HepG2 (cell line): ENCODE results near the gene TCF12. TPM values are rescaled to one million over a fixed set of nuclear protein-coding genes. Genes with fewer than 3 reads are reported as not detected.

Experiments
- ATAC-seq: fragments of 200-7000 bp; cut with Tn5 transposase; 3 replicates; pipeline ENCODE4 v1.9.1; 2020; ENCODE audit warnings: mild to moderate bottlenecking, moderate library complexity
- BruUV-seq: library from RNA; stranded (reverse); fragments of 400-500 nt; replicated peaks from 2 replicates; lab custom pipeline; 2021; lab: Mats Ljungman, UMichigan
- CTCF ChIA-PET: fragments of 300-600 bp; formaldehyde crosslinking; extraction: SDS; loops from one replicate; lab custom pipeline; 2021; ENCODE audit warnings: low total read pairs, inconsistent platforms, low intra/inter-chr PET ratio; lab: Yijun Ruan, JAX
- POLR2A ChIA-PET: fragments of 350-600 bp; sonication (Branson Sonifier 250); formaldehyde crosslinking; loops from one replicate; lab custom pipeline; 2020; ENCODE audit warnings: antibody characterized with exemption, inconsistent platforms; lab: Yijun Ruan, JAX
- DNase-seq: peaks from one replicate; pipeline ENCODE4 v3.0.0-alpha.2; 2015; ENCODE audit warnings: low spot score
- FAIRE-seq: peaks from 3 replicates; lab custom pipeline; 2011; peaks lifted over from hg19 to GRCh38; lab: Jason Lieb, UNC
- H2AFZ ChIP-seq: one replicate; pipeline ENCODE4 v1.6.1; 2011; ENCODE audit warnings: low read length, inconsistent platforms
- H3K27ac ChIP-seq: fragments of 300-600 bp; 3 replicates; pipeline ENCODE4 v1.8.0; 2011; ENCODE audit warnings: mixed run types, mild to moderate bottlenecking, mixed read lengths, low read length, inconsistent platforms; ENCODE audit not compliant: insufficient read depth; ENCODE audit errors: extremely low read length
- H3K27me3 ChIP-seq, 2 experiments: fragments of 200-600 bp in 1 of 2; 2 replicates in 1 of 2; 3 replicates in 1 of 2; pipeline versions ENCODE4 v1.6.0 to v1.8.0; 2011; ENCODE audit warnings: low read length in 2 of 2, mild to moderate bottlenecking in 2 of 2, moderate library complexity in 2 of 2, inconsistent platforms in 1 of 2; ENCODE audit not compliant: insufficient read depth in 2 of 2, control insufficient read depth in 1 of 2
- H3K36me3 ChIP-seq, 2 experiments: fragments of 200-600 bp in 1 of 2; replicated peaks in 1 of 2; 2 replicates in 1 of 2; 3 replicates in 1 of 2; pipeline versions ENCODE4 v1.5.1 to v1.8.0; 2011; ENCODE audit warnings: low read length in 2 of 2, inconsistent platforms in 1 of 2; ENCODE audit not compliant: insufficient read depth in 2 of 2, control insufficient read depth in 1 of 2
- H3K4me1 ChIP-seq: 2 replicates; pipeline ENCODE4 v1.5.1; 2012; ENCODE audit warnings: low read length, inconsistent platforms; ENCODE audit not compliant: insufficient read depth
- H3K4me2 ChIP-seq: 2 replicates; pipeline ENCODE4 v1.6.0; 2011; ENCODE audit warnings: low read depth, low read length, inconsistent platforms
- H3K4me3 ChIP-seq, 3 experiments: fragments of 200-600 bp in 1 of 3; sonication (generic), shearing (Covaris generic) in 1 of 3; replicated peaks in 1 of 3; 2 replicates each; pipeline ENCODE4 v1.5.1; 2011 to 2016; ENCODE audit warnings: low read length in 3 of 3, inconsistent platforms in 2 of 3, low read depth in 2 of 3, mild to moderate bottlenecking in 2 of 3, control low read depth in 1 of 3, mixed read lengths in 1 of 3; ENCODE audit not compliant: insufficient read depth in 1 of 3
- H3K79me2 ChIP-seq: one replicate; pipeline ENCODE4 v1.6.1; 2011; ENCODE audit warnings: low read length, inconsistent platforms; ENCODE audit not compliant: insufficient read depth
- H3K9ac ChIP-seq: 2 replicates; pipeline ENCODE4 v1.6.0; 2011; ENCODE audit warnings: mild to moderate bottlenecking, low read depth, low read length, inconsistent platforms; ENCODE audit not compliant: insufficient read depth
- H3K9me3 ChIP-seq: 2 replicates; pipeline ENCODE4 v1.5.1; 2012; ENCODE audit warnings: mild to moderate bottlenecking, low read length
- H4K20me1 ChIP-seq: 2 replicates; pipeline ENCODE4 v1.6.0; 2011; ENCODE audit warnings: inconsistent platforms, mild to moderate bottlenecking, low read length, moderate library complexity; ENCODE audit not compliant: insufficient read depth
- AGO1 ChIP-seq: fragments of 200-400 bp; formaldehyde crosslinking; IDR thresholded peaks from 2 replicates; pipeline ENCODE4 v1.6.1; 2017; ENCODE audit warnings: mild to moderate bottlenecking, low read depth, low read length, moderate library complexity; ENCODE audit not compliant: poor library complexity, severe bottlenecking
- HOMEZ ChIP-seq: IDR thresholded peaks from 2 replicates; pipeline ENCODE4 v1.6.1; 2016; ENCODE audit warnings: low read depth
- U2AF2 ChIP-seq: fragments of 200-400 bp; formaldehyde crosslinking; IDR thresholded peaks from 2 replicates; pipeline ENCODE4 v1.6.1; 2017; ENCODE audit warnings: low read depth, mild to moderate bottlenecking, low read length
- ZNF44 ChIP-seq: sonication (generic); formaldehyde crosslinking; IDR thresholded peaks from 2 replicates; pipeline ENCODE4 v1.5.1; 2020; ENCODE audit warnings: mild to moderate bottlenecking, missing genetic modification reagents
- ZNF770 ChIP-seq: sonication (generic); formaldehyde crosslinking; IDR thresholded peaks from 2 replicates; pipeline ENCODE4 v1.5.0; 2020; ENCODE audit warnings: mild to moderate bottlenecking, missing genetic modification reagents
- ZNF879 ChIP-seq: sonication (generic); formaldehyde crosslinking; IDR thresholded peaks from 2 replicates; pipeline ENCODE4 v1.8.1; 2023; ENCODE audit warnings: missing genetic modification reagents
- WGBS: methylation state at CpG from one replicate; pipeline ENCODE4 v1.1.6; 2017; ENCODE audit warnings: low lambda C conversion rate; 5-methylcytosine and 5-hydroxymethylcytosine counted together
- in situ Hi-C: cut with HindIII; loops from 2 replicates; pipeline ENCODE4 v1.10.0; 2017; ENCODE audit warnings: low pct_unique_long_range_greater_than_20kb; ENCODE audit not compliant: extremely low pct_ligation_motif_present
- intact Hi-C: fragments of 100-400 bp; cut with micrococcal nuclease; formaldehyde crosslinking; loops from one replicate; pipeline ENCODE4 v1.10.0; 2022; ENCODE audit not compliant: unreplicated experiment
- polyA plus RNA-seq, 8 experiments: library from polyadenylated mRNA; depleted of rRNA in 3 of 8; stranded (reverse) in 7 of 8; unstranded in 1 of 8; fragments of >200 nt; fragmentation: Illumina TruSeq in 4 of 8; extraction: Trizol in 4 of 8; gene quantifications; 2 replicates each; pipeline versions ENCODE4 v1.2.1 to v1.2.3, GENCODE V29; 2011 to 2016; ENCODE audit warnings: low read depth in 4 of 8, missing spikeins in 1 of 8, mixed read lengths in 1 of 8; ENCODE audit not compliant: insufficient read depth in 1 of 8
- total RNA-seq, 5 experiments: library from RNA; depleted of rRNA; stranded (reverse); fragments of >200 nt; fragmentation: Illumina TruSeq; extraction: Trizol; gene quantifications; 2 replicates each; pipeline ENCODE4 v1.2.3, GENCODE V29; 2016; ENCODE audit warnings: low read depth in 1 of 5

The TCF12 gene
- total and polyA plus RNA-seq, 2 of the 13 experiments (the other 11 are each of a cell fraction or from before 2014, with no cell fraction given), result 48.6 to 51.1 TPM

- FAIRE-seq (no peak), ATAC-seq (no peak), DNase-seq (no peak)
- Histone ChIP-seq H3K27me3 (no peaks in the 10 kb centered on the region), H3K4me3 (no peak overlapping the region), H3K27ac (no peak overlapping the region), H3K79me2 (peaks cover 69% of the 10 kb centered on the region), H4K20me1 (peaks cover 17% of the 10 kb centered on the region), H3K9ac (no peak overlapping the region), H3K4me1 (peaks cover 28% of the 10 kb centered on the region), H3K9me3 (no peaks in the 10 kb centered on the region), H3K36me3 (no peaks in the 10 kb centered on the region), H3K4me2 (no peak overlapping the region), H2AFZ (no peak overlapping the region)
- intact Hi-C loops, result no loop called here
- ChIA-PET POLR2A (no interaction called here), CTCF (no interaction called here)
- BruUV-seq, result no TSS peak
- in situ Hi-C loops, result no loop called here
- TF ChIP-seq ZNF770 (CRISPR knock-in tag) (peak; percentile 52; the same call in 1 of the 2 replicates), U2AF2 (no peak), HOMEZ (CRISPR knock-in tag) (no peak), ZNF879 (CRISPR knock-in tag) (no peak), AGO1 (no peak), ZNF44 (CRISPR knock-in tag) (no peak)
- WGBS, result 100% methylated on average over 5 of the region's 5 CpGs
Observed at GRCh38 chr15:57032338-57032737, 113.9 kb downstream of the TCF12 start.
